Memory B cell (primary cell): ENCODE results near the gene P2RX3.
"Not testable (repeated sequence)": the region's sequence is repeated elsewhere in the genome, so short reads cannot be mapped to it uniquely, and the experiment has no call there.

Source experiments
- ATAC-seq: fragments of 150-1000 bp; cut with Tn5 transposase; 2 replicates; pipeline ENCODE4 v1.10.0; 2021; ENCODE audit warnings: low read depth, mild to moderate bottlenecking, moderate library complexity
- DNase-seq, 2 donors: peaks; one replicate each; pipeline ENCODE4 v3.0.0; 2022; ENCODE audit warnings: low spot score in 2 of 2
- H3K27ac Mint-ChIP-seq: one replicate; pipeline ENCODE4 v1.8.0; 2022; ENCODE audit warnings: mild to moderate bottlenecking, moderate library complexity, mixed read lengths
- H3K27me3 Mint-ChIP-seq: one replicate; pipeline ENCODE4 v1.8.0; 2022; ENCODE audit warnings: mixed read lengths
- H3K36me3 Mint-ChIP-seq: one replicate; pipeline ENCODE4 v1.8.0; 2022; ENCODE audit warnings: mild to moderate bottlenecking, mixed read lengths
- H3K4me1 Mint-ChIP-seq: one replicate; pipeline ENCODE4 v1.8.0; 2022; ENCODE audit warnings: mixed read lengths
- H3K4me3 Mint-ChIP-seq: one replicate; pipeline ENCODE4 v1.8.0; 2022; ENCODE audit warnings: mild to moderate bottlenecking, moderate library complexity, mixed read lengths
- H3K9me3 Mint-ChIP-seq: one replicate; pipeline ENCODE4 v1.8.0; 2022; ENCODE audit warnings: mixed read lengths

P2RX3 gene

GRCh38 chr11:57394203-57394965 is 56.2 kb downstream of the P2RX3 start:
- H3K27me3 Mint-ChIP-seq = no peaks in the 10 kb centered on the region
- H3K4me3 Mint-ChIP-seq = no peak overlapping the region
- no peaks in the 10 kb centered on the region for H3K36me3 Mint-ChIP-seq
- ATAC-seq = no peak
- H3K9me3 Mint-ChIP-seq = no peaks in the 10 kb centered on the region
- DNase-seq = no peak
- no peaks in the 10 kb centered on the region for H3K4me1 Mint-ChIP-seq
- no peak overlapping the region for H3K27ac Mint-ChIP-seq

GRCh38 chr11:57395905-57396623 is 57.9 kb downstream of the P2RX3 start:
- Mint-ChIP-seq H3K36me3 (no peaks in the 10 kb centered on the region), H3K9me3 (no peaks in the 10 kb centered on the region), H3K4me3 (no peak overlapping the region), H3K27ac (no peak overlapping the region), H3K27me3 (no peaks in the 10 kb centered on the region), H3K4me1 (no peaks in the 10 kb centered on the region)
- ATAC-seq (no peak), DNase-seq (no peak)

DNA sequence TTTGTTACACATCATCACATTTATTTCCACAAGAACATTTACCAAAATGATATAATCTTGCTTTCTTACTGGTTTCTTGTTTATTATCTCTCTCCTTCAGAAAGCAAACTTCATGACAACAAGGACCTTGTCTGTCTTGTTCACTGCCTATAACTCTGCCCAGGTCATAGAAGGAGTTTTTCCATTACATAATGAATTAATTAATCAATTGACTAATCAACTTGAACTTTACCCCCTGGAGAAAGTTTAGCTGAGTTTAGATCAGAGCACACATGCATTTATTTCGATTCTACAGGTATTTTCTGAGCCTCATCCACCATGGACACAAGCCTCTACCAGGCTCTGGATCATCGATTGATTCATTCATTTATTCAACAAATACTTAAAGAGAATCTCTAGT is 58.6 kb downstream of the P2RX3 start:
- Mint-ChIP-seq H3K4me3 (no peak overlapping the region), H3K4me1 (no peaks in the 10 kb centered on the region), H3K27me3 (no peaks in the 10 kb centered on the region), H3K27ac (no peak overlapping the region), H3K9me3 (no peaks in the 10 kb centered on the region), H3K36me3 (no peaks in the 10 kb centered on the region)
- ATAC-seq (no peak), DNase-seq (no peak)

- Mint-ChIP-seq H3K27me3 (no peaks in the 10 kb centered on the region), H3K27ac (no peak overlapping the region), H3K9me3 (no peaks in the 10 kb centered on the region), H3K4me3 (no peak overlapping the region), H3K4me1 (no peaks in the 10 kb centered on the region), H3K36me3 (no peaks in the 10 kb centered on the region)
- DNase-seq (no peak), ATAC-seq (no peak)
These were observed 59.3 kb downstream of the P2RX3 start for GRCh38 chr11:57397394-57397990.

DNA sequence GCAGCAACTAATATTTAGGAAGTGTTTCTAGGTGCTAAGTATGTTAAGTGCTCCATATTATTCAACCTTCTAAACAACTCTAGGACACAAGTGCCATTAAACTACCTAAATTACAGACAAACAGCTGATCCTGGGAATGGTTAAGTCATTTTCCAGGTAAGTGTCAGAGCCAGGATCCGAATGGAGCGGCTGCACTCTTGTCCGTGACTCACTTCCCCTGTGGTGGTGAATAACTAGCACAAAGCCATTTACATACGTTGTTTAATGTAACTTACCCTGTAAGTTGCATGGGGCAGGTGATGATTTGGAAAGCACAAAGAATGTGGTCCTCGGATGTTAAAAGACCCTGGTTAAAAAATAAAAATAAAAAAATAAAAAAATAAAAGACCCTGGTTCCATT is 61.1 kb downstream of the P2RX3 start:
- H3K36me3 Mint-ChIP-seq = no peaks in the 10 kb centered on the region
- no peaks in the 10 kb centered on the region for H3K27me3 Mint-ChIP-seq
- no peak overlapping the region for H3K4me3 Mint-ChIP-seq
- ATAC-seq = no peak
- no peak for DNase-seq
- H3K27ac Mint-ChIP-seq = no peak overlapping the region
- peaks cover 3% of the 10 kb centered on the region for H3K4me1 Mint-ChIP-seq
- H3K9me3 Mint-ChIP-seq = peaks cover 3% of the 10 kb centered on the region

GRCh38 chr11:57399972-57400578 is 61.9 kb downstream of the P2RX3 start:
- Mint-ChIP-seq H3K4me1 (peaks cover 3% of the 10 kb centered on the region), H3K4me3 (no peak overlapping the region), H3K36me3 (no peaks in the 10 kb centered on the region), H3K9me3 (peaks cover 3% of the 10 kb centered on the region), H3K27me3 (no peaks in the 10 kb centered on the region), H3K27ac (no peak overlapping the region)
- ATAC-seq = no peak
- no peak for DNase-seq

DNA sequence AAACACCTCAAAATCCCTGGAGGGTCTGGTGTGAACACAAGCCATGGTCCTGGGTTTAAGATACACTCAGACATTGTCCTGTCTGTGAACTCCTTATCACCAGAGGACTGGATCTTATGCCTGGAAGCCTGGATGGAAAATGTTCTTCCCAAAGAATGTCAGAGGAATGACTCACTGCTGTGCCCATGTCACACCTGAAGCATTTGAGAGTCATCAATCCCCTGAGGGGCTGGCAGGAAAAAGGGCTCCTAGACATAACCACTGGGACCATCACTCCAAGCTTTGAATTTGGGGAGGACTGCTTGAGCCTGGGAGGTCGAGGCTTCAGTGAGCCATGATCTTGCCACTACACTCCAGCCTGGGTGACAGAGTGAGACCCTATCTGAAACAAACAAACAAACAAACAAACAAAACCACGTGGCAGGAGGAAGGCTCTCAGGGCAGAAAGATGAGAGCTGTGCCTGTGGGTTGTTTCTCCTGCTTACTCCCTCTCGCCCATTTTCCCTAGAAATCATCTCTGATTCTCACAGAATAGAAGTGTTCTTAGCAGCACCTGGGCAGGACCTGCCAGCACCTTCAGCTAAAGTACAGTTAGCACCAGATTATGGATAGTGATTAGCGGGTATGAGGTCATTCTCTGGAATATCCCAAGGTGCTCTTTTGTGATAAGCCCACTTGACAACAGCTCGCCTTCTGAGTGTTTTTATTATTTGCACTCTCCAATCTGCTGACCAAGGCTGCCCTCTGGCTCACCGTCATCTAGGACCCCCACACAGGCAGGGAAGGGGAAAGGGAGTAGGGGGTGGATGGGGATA is 64.2 kb downstream of the P2RX3 start:
- Mint-ChIP-seq H3K27ac (no peak overlapping the region), H3K27me3 (no peaks in the 10 kb centered on the region), H3K9me3 (peaks cover 3% of the 10 kb centered on the region), H3K4me3 (no peak overlapping the region), H3K4me1 (peaks cover 3% of the 10 kb centered on the region), H3K36me3 (peaks cover under 1% of the 10 kb centered on the region)
- ATAC-seq = no peak
- DNase-seq = no peak

- not testable (repeated sequence) for H3K4me1 Mint-ChIP-seq, H3K27me3 Mint-ChIP-seq, H3K4me3 Mint-ChIP-seq, ATAC-seq, DNase-seq, H3K36me3 Mint-ChIP-seq, H3K9me3 Mint-ChIP-seq
- H3K27ac Mint-ChIP-seq = peak overlapping the region; percentile 25
These were observed 65.0 kb downstream of the P2RX3 start for GRCh38 chr11:57403003-57403801.

- H3K4me3 Mint-ChIP-seq = no peak overlapping the region
These were observed 65.6 kb downstream of the P2RX3 start for GRCh38 chr11:57403802-57404147.

DNA sequence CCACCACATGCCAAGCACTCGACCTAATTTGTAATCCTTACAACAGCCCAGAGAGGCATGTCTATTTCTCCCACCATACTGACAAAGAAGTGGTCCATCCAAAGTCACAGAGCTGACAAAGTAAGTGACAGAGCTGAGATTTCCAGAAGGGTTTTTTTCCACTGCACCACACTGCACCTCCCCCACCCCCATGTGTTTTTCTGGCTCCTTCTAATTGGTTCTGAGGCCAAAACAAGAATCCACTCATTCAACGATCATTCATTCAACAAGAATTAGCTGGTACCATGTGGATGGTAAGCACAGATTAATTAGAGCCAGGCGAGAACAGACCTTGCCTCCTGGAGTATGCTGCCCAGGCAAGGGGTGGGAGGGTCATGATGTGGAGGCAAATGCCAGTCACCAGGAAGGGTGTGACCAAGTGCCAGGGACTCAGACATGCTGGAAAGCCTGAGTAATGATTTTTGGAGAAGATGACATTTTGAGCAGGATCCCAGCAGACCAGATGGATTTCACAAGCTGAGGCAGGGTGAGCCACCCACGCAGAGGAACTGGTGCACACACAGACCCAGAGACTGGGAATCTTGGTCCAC is 67.2 kb downstream of the P2RX3 start:
- Mint-ChIP-seq H3K9me3 (peaks cover 3% of the 10 kb centered on the region), H3K4me3 (no peak overlapping the region), H3K27me3 (no peaks in the 10 kb centered on the region), H3K4me1 (peaks cover 3% of the 10 kb centered on the region), H3K36me3 (peaks cover 9% of the 10 kb centered on the region), H3K27ac (no peak overlapping the region)
- DNase-seq (no peak), ATAC-seq (no peak)

More at GRCh38 chr11:57403802-57404147, 65.6 kb downstream of the P2RX3 start:
- Mint-ChIP-seq H3K27ac (no peak overlapping the region), H3K36me3 (peaks cover 4% of the 10 kb centered on the region), H3K4me1 (peaks cover 3% of the 10 kb centered on the region), H3K27me3 (no peaks in the 10 kb centered on the region), H3K9me3 (peaks cover 3% of the 10 kb centered on the region)
- ATAC-seq = no peak
- DNase-seq = no peak

DNA sequence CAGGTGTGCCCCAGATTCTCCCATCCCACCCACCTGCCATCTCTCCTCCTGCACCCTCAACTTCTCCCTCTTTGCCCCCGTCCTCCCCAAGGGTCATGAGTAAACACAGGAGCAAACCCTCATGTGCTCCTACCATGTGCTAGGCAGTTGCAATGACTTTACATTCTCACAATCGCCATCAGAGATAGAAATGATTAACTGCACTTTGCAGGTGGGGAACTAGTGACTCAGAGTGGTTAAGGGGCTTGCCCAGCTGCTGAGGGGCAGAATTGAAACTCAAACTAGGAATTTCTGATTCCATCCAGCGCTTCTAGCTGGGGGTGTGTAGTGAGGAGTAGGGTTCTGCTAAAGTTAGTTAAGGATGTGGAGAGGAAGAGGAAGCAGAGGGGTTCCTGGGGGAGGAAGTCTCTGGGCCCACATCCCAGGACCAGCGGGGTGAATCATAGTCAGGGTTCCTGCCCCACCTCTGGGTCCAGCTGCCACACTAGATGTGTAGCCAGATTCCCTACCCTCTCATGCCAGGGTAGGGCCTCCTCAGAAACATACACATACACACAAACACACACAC is 68.3 kb downstream of the P2RX3 start:
- Mint-ChIP-seq H3K27me3 (no peaks in the 10 kb centered on the region), H3K36me3 (peaks cover 13% of the 10 kb centered on the region), H3K9me3 (peaks cover 3% of the 10 kb centered on the region), H3K4me1 (peaks cover 3% of the 10 kb centered on the region), H3K27ac (no peak overlapping the region), H3K4me3 (no peak overlapping the region)
- no peak for ATAC-seq
- no peak for DNase-seq

DNA sequence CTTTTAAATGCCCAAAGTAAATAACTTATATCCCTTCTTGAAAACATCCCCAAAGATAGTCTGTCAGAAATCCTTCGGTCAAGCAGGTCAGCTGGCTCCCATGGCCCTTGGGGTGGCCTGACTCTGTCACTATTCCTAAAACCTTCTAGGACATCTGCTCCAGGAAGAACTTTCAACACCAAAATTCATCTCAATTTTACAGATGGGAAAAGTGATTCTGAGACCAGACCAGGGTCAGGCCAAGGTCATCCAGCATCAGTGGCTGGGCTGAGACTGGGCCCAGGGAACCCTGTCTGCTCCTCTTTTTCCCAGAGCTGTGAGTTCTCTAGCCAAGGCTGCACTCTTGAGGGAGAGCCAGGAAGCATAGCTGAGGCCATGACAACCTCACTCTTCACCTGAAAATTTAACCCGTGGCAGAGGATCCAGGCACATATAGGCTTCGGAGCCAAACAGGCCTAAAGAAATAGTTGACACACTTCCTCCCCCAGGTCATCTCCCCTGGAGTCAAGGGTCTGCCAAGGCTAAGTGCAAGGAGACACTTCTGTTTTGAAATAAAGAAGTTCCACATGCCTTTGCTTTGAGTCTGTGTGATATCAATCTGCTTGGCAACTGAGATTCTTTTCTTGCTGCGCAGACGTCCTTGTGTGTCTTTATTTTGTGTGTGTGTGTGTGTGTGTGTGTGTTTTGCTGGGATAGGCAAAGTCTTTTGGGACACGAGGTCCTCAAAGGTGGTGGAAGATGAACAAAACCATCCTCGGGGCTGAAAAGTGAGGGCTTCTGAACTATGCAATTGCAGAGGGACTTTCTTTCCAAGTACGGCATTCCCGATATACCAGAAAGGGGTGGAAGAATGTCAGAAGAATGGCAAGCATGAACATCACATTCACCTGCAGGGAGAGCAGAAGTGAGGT is 69.1 kb downstream of the P2RX3 start:
- Mint-ChIP-seq H3K9me3 (peaks cover 3% of the 10 kb centered on the region), H3K4me3 (no peak overlapping the region), H3K27me3 (no peaks in the 10 kb centered on the region), H3K36me3 (peaks cover 15% of the 10 kb centered on the region), H3K27ac (no peak overlapping the region), H3K4me1 (peaks cover 3% of the 10 kb centered on the region)
- DNase-seq (no peak), ATAC-seq (no peak)
